Body of pancreas (tissue), 4 donors: ENCODE measurements around the gene MND1. TPM values are rescaled to one million over a fixed set of nuclear protein-coding genes. Genes with fewer than 3 reads are reported as not detected.

Experiments used
- ATAC-seq: fragments of 150-250 bp; one replicate; pipeline ENCODE4 v1.9.1; 2016
- DNase-seq, 4 donors: peaks; one replicate each; pipeline ENCODE4 v3.0.0-alpha.2; 2019
- H3K27ac ChIP-seq, 4 donors: fragments of 200-600 bp; sonication (generic); 1 replicate in 3 of 4; 2 replicates in 1 of 4; pipeline versions ENCODE4 v1.5.1 to v1.6.1; 2016 to 2019; ENCODE audit warnings: mild to moderate bottlenecking in 1 of 4, mixed read lengths in 1 of 4, moderate library complexity in 1 of 4
- H3K27me3 ChIP-seq, 2 donors: fragments of 200-600 bp; sonication (generic); one replicate each; pipeline ENCODE4 v1.6.0; 2016; ENCODE audit warnings: mild to moderate bottlenecking in 1 of 2
- H3K36me3 ChIP-seq, 2 donors: fragments of 200-600 bp; sonication (generic); replicated peaks in 1 of 2; 2 replicates each; pipeline ENCODE4 v1.5.1; 2016; ENCODE audit warnings: low read depth in 2 of 2; ENCODE audit not compliant: insufficient read depth in 1 of 2
- H3K4me1 ChIP-seq: fragments of 200-600 bp; sonication (generic); one replicate; pipeline ENCODE4 v1.6.0; 2016
- H3K4me3 ChIP-seq, 2 donors: fragments of 200-600 bp; sonication (generic); 1 replicate in 1 of 2; 2 replicates in 1 of 2; pipeline ENCODE4 v1.5.1; 2016 to 2019
- H3K9me3 ChIP-seq, 3 donors: fragments of 200-600 bp; sonication (generic); 1 replicate in 2 of 3; 2 replicates in 1 of 3; pipeline ENCODE4 v1.5.1; 2016
- POLR2A ChIP-seq, 3 donors: fragments of 450-650 bp; IDR thresholded peaks; one replicate each; pipeline ENCODE4 v1.6.1; 2016; ENCODE audit warnings: antibody characterized with exemption in 3 of 3, mild to moderate bottlenecking in 2 of 3
- WGBS, 2 donors: methylation state at CpG; one replicate each; pipeline ENCODE4 v1.1.5; 2017; 5-methylcytosine and 5-hydroxymethylcytosine counted together
- intact Hi-C: fragments of 100-400 bp; cut with DNase I; formaldehyde crosslinking; loops from one replicate; pipeline ENCODE4 v1.15.1; 2023
- total RNA-seq, 2 donors: library from RNA; depleted of rRNA; stranded (reverse); fragments of >200 nt; gene quantifications; one replicate each; pipeline ENCODE4 v1.1.0, GENCODE V29; 2016
- TF ChIP-seq, protein P1 (sequence below), 7 experiments: fragments of 450-650 bp in 4 of 7; fragments of 200-600 bp in 3 of 7; sonication (generic) in 3 of 7; IDR thresholded peaks; one replicate each; pipeline ENCODE4 v1.5.1; 2016 to 2019; ENCODE audit warnings: antibody characterized with exemption in 7 of 7

MND1 gene
- total RNA-seq, 2 donors from 2014 or later: 1.0 TPM; not detected in 1

DNA sequence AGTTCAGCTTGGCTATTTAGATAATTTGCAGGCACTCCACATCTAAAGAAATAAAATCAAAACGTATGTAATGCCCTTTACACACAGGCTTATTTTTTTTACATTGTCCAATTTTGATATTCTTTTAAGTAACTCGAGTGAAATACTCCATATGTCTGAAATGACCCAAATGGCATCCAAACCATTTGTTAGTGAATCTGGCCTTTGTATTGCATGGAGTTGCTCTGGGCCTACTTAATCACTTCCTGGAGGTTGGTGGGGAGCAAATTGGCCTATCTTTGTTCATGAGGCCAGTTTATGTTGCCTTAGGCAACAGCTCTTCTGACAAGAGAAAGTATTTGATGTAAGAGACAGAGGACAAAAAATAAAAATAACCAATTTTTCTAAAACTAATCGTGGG lies 74.1 kb downstream of the MND1 start:
- H3K36me3 ChIP-seq: no peaks in the 10 kb centered on the region
- WGBS, 2 donors: 67 to 69% methylated on average over 3 of the region's 3 CpGs
- intact Hi-C loops: no loop called here
- H3K4me1 ChIP-seq: no peaks in the 10 kb centered on the region
- no peaks in the 10 kb centered on the region for H3K27me3 ChIP-seq
- DNase-seq: no peak
- no peak overlapping the region for H3K4me3 ChIP-seq
- H3K27ac ChIP-seq: no peak overlapping the region
- TF ChIP-seq, protein P1, sequence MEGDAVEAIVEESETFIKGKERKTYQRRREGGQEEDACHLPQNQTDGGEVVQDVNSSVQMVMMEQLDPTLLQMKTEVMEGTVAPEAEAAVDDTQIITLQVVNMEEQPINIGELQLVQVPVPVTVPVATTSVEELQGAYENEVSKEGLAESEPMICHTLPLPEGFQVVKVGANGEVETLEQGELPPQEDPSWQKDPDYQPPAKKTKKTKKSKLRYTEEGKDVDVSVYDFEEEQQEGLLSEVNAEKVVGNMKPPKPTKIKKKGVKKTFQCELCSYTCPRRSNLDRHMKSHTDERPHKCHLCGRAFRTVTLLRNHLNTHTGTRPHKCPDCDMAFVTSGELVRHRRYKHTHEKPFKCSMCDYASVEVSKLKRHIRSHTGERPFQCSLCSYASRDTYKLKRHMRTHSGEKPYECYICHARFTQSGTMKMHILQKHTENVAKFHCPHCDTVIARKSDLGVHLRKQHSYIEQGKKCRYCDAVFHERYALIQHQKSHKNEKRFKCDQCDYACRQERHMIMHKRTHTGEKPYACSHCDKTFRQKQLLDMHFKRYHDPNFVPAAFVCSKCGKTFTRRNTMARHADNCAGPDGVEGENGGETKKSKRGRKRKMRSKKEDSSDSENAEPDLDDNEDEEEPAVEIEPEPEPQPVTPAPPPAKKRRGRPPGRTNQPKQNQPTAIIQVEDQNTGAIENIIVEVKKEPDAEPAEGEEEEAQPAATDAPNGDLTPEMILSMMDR (IDR thresholded peaks at IDR 0.05): no peak
- no peak for TF ChIP-seq POLR2A (IDR thresholded peaks at IDR 0.05)
- ATAC-seq: no peak
- no peaks in the 10 kb centered on the region for H3K9me3 ChIP-seq

GRCh38 chr4:153419029-153419428 lies 74.5 kb downstream of the MND1 start:
- H3K4me3 ChIP-seq: no peak overlapping the region
- intact Hi-C loops: no loop called here
- 81 to 82% methylated on average over 5 of the region's 5 CpGs for WGBS, 2 donors

GRCh38 chr4:153419673-153420278 lies 75.3 kb downstream of the MND1 start:
- Histone ChIP-seq H3K4me3 (no peak overlapping the region), H3K4me1 (no peaks in the 10 kb centered on the region), H3K9me3 (no peaks in the 10 kb centered on the region), H3K27ac (no peak overlapping the region), H3K27me3 (no peaks in the 10 kb centered on the region), H3K36me3 (no peaks in the 10 kb centered on the region)
- DNase-seq (no peak), ATAC-seq (no peak)
- intact Hi-C loops: no loop called here
- WGBS, 2 donors: 69 to 70% methylated on average over 9 of the region's 9 CpGs
- TF ChIP-seq POLR2A (IDR thresholded peaks at IDR 0.05): no peak
- TF ChIP-seq, protein P1 (IDR thresholded peaks at IDR 0.05): no peak

More at GRCh38 chr4:153419029-153419428, 74.5 kb downstream of the MND1 start:
- no peaks in the 10 kb centered on the region for H3K36me3 ChIP-seq
- ATAC-seq (no peak), DNase-seq (no peak)
- no peak for TF ChIP-seq POLR2A (IDR thresholded peaks at IDR 0.05)
- TF ChIP-seq, protein P1 (IDR thresholded peaks at IDR 0.05): no peak
- no peaks in the 10 kb centered on the region for H3K9me3 ChIP-seq
- H3K27ac ChIP-seq: no peak overlapping the region
- H3K4me1 ChIP-seq: no peaks in the 10 kb centered on the region
- no peaks in the 10 kb centered on the region for H3K27me3 ChIP-seq

GRCh38 chr4:153420361-153420760 lies 75.9 kb downstream of the MND1 start:
- ATAC-seq (no peak), DNase-seq (no peak)
- no peaks in the 10 kb centered on the region for H3K36me3 ChIP-seq
- no peak for TF ChIP-seq POLR2A (IDR thresholded peaks at IDR 0.05)
- TF ChIP-seq, protein P1 (IDR thresholded peaks at IDR 0.05): no peak
- H3K27me3 ChIP-seq: no peaks in the 10 kb centered on the region
- no peaks in the 10 kb centered on the region for H3K9me3 ChIP-seq
- no peak overlapping the region for H3K27ac ChIP-seq
- WGBS, 2 donors: 89 to 97% methylated on average over 2 of the region's 2 CpGs
- no peaks in the 10 kb centered on the region for H3K4me1 ChIP-seq
- intact Hi-C loops: no loop called here
- H3K4me3 ChIP-seq: no peak overlapping the region

DNA sequence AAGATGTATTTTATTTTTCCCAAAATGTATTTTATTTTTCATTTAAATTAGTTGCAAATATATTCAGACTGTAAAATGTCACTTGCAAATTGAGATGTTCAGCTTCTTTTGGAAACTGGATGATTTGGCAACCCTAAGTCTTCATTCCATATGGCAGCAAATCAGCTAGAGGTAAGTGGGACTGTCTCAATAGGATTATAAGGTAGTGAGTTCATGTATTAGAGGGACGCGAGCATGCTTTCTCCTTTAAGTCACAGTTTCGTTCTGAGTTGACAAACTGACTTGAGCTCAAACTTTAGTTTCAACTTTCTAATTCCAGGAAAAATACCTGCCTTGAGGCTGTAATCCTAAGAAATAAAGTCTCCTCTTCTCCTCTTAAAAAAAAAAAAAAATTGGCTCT lies 77.5 kb downstream of the MND1 start:
- DNase-seq: no peak
- ATAC-seq: no peak
- Histone ChIP-seq H3K27me3 (no peaks in the 10 kb centered on the region), H3K4me1 (no peaks in the 10 kb centered on the region), H3K9me3 (no peaks in the 10 kb centered on the region), H3K4me3 (no peak overlapping the region), H3K36me3 (no peaks in the 10 kb centered on the region), H3K27ac (no peak overlapping the region)
- intact Hi-C loops: no loop called here
- TF ChIP-seq POLR2A (IDR thresholded peaks at IDR 0.05): no peak
- TF ChIP-seq, protein P1 (IDR thresholded peaks at IDR 0.05): no peak
- WGBS, 2 donors: 88 to 93% methylated on average over 3 of the region's 3 CpGs
